Activated T-helper 1 cell treated with anti-CD3 and anti-CD28 coated beads, Interleukin-2, amount 50 U/mL, for 16 hours (primary cell): ENCODE results near the gene IL13RA1.
"Not testable (repeated sequence)": the region's sequence is repeated elsewhere in the genome, so short reads cannot be mapped to it uniquely, and the experiment has no call there.

Source experiments
- DNase-seq, 2 donors: peaks; one replicate each; pipeline ENCODE4 v3.0.0-alpha.2; 2020; ENCODE audit warnings: low read depth in 1 of 2, low spot score in 1 of 2

The IL13RA1 gene

GRCh38 chrX:118727686-118728339 lies 407 bp downstream of the IL13RA1 start:
- no peak for DNase-seq

GRCh38 chrX:118729042-118729652 lies 1.7 kb downstream of the IL13RA1 start:
- no peak for DNase-seq

GRCh38 chrX:118730500-118731247 lies 3.3 kb downstream of the IL13RA1 start:
- DNase-seq = no peak

DNA sequence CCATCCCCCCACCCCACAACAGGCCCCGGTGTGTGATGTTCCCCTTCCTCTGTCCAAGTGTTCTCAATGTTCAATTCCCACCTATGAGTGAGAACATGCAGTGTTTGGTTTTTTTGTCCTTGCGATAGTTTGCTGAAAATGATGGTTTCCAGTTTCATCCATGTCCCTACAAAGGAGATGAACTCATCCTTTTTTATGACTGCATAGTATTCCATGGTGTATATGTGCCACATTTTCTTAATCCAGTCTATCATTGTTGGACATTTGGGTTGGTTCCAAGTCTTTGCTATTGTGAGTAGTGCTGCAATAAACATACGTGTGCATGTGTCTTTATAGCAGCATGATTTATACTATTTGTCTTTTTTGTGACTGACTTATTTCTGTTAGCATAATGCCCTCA lies 5.1 kb downstream of the IL13RA1 start:
- not testable (repeated sequence) for DNase-seq

- no peak for DNase-seq
Observed at GRCh38 chrX:118734909-118735308, 7.5 kb downstream of the IL13RA1 start.

GRCh38 chrX:118736394-118737010 lies 9.1 kb downstream of the IL13RA1 start:
- no peak for DNase-seq

GRCh38 chrX:118739577-118739976 lies 12.2 kb downstream of the IL13RA1 start:
- DNase-seq = no peak

- no peak for DNase-seq
Observed at GRCh38 chrX:118740276-118740889, 13.0 kb downstream of the IL13RA1 start.

DNA sequence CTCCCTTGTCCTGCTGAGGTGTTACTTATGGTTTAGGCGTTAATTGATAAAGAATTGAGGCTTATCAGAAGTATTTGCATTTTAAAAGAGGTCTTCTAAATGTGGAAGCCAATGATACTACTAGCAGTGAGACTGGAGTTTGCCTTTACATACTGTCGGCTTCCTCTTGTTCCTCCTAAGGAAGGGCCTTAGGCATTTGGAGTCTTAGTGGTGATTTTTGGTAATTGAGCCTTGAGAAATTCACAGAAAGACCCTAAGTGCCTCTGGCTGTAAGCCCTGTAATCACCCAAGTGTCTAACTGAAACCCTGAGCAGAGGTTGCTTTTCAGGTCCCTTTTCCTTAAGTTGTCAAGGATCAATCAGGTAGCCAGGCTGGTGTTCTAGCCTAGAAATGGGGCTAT lies 14.8 kb downstream of the IL13RA1 start:
- no peak for DNase-seq

GRCh38 chrX:118745570-118745969 lies 18.2 kb downstream of the IL13RA1 start:
- no peak for DNase-seq

DNA sequence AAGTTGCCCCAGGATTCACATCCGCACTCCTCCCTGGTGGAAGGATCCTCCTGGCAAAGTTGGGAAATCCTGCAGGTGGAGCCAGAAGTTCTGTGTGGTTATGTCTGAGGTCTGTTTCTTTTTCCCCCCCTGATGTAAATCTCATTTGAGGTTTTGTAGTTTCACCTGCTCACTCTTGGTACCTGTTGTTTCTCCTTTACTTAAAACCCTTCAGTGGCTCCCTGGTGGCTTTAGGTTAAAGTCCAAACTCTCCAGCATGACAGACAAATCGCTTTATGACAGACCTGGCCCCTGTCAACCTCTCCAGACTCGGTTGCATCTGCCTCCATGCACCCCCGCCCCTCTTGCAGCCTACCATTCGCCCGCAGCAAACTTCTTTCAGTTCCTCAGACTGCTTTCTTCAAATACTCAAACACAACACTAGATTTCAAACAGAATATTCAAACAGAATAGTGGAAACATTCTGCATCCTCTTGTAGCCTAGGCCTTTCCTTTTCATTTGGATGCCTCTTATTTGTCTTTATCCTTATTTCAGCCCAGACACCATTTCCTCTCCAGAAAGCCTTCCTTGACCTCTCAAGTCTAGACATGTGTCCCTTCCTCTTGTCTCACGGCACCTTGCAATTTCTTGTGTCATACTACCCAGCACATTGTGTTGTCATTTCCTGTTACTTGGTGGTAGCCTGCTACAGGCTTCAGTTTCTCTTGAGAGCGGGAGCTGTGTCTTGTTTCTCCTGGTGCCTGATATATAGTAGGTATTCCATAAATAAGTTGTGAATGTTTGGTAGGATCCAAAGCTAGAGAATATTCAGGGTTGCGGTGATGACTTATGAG lies 24.8 kb downstream of the IL13RA1 start:
- no peak for DNase-seq

GRCh38 chrX:118755633-118756032 lies 28.2 kb downstream of the IL13RA1 start:
- DNase-seq = no peak

DNA sequence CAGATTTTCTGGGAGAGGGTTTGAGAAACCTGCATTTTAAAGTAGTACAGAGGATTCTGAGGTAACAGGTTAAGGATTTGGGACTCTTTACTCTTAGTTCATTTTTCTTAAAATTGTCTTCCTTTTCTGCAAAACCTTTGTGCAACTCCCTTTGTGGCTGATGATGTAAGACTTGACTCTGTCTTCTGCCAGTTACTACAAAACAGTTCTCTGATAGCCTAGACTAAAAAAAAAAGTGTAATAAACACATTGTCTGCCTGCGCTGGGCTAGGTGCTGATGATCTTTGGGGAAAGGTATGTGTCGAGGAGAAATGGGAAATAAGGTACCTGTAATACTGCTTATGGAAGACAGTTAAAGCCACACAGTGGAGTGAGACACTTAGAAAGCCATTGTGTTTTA lies 28.7 kb downstream of the IL13RA1 start:
- DNase-seq = no peak

DNA sequence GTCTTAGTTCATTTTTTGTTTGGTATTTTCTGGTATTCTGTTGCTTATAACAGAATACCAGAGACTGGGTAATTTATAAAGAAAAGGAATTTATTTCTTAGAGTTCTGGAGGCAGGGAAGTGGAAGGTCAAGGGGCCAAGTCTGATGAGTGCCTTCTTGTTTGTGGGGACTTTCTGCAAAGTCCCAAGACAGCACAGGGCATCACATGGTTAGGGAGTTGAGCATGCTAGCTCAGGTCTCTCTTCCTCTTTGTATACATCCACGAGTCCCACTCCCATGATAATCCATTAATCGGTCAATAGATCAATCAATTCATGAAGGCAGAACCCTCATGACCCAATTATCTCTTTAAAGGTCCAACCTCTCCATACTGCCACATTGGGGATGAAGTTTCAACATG lies 31.1 kb downstream of the IL13RA1 start:
- no peak for DNase-seq

DNA sequence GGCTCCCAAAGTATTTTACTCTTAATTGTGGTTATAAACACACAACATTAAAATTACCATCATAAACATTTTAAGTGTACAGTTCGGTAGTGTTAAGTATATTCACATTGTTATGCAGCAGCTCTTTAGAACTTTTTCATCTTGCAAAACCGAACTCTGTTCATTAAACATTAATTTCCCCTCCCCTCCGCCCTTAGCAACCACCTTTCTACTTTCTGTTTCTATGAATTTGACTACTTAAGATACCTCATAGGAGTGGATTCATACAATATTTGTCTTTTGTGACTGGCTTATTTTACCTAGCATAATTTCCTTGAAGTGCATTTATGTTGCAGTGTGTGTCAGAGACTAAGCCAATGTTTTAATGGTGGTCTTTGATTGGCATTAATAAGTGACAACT lies 32.6 kb downstream of the IL13RA1 start:
- DNase-seq = no peak

- DNase-seq = no peak
Observed at GRCh38 chrX:118761939-118762707, 34.7 kb downstream of the IL13RA1 start.

DNA sequence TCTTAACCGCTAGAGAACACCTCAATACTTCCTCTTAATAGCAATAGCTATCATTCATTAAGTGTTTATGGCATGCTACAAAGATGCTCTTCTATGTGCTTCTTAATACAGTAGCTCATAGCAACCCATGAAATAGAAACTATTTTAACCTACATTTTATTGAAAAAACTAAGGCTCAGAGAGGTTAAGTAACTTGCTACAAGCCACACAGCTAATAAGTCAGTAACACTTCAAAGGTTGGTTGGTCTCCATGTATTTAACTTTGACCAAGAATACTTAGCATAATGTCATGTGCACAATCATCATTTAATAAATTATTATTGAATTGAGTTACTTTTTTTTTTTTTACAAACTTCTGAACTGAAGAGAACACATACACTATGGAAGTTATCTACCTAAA lies 36.1 kb downstream of the IL13RA1 start:
- DNase-seq = no peak

- no peak for DNase-seq
Observed at GRCh38 chrX:118764122-118764521, 36.7 kb downstream of the IL13RA1 start.

DNA sequence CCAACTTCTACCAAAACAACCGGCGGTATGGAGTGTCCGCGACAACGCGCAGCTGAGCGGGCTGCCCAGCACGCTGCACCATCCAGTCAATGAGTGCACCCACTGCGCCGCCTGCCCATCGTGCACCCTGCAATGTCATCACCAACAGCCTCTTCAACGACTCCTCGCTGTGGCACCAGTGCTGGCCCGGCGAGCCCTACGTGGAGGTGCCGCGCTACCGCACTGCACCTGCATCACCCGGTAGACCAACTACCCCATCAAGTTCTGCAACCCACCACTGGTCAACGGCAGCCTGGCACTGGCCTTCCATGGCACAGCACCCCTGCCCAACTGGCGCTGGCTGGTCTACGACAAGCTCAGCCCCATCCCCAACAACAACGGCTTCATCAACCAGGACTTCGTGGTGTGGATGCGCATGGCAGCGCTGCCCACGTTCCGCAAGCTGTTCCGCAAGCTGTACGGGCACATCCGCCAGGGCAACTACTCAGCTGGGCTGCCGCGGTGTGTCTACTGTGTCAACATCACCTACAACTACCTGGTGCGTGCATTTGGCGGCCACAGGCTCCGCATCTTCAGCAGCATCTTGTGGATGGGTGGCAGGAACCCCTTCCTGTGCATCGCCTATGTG lies 42.8 kb downstream of the IL13RA1 start:
- DNase-seq = no peak
